GM12892 (cell line): Measurements from ENCODE around the gene ZFYVE28.

ENCODE experiments used
- POLR2A ChIP-seq: IDR thresholded peaks from 2 replicates; pipeline ENCODE4 v1.6.1; 2011; ENCODE audit warnings: low read depth, low read length, control low read depth
- TAF1 ChIP-seq: IDR thresholded peaks from 2 replicates; pipeline ENCODE4 v1.6.1; 2011; ENCODE audit warnings: low read depth, mild to moderate bottlenecking, control low read depth, low read length, borderline replicate concordance

DNA sequence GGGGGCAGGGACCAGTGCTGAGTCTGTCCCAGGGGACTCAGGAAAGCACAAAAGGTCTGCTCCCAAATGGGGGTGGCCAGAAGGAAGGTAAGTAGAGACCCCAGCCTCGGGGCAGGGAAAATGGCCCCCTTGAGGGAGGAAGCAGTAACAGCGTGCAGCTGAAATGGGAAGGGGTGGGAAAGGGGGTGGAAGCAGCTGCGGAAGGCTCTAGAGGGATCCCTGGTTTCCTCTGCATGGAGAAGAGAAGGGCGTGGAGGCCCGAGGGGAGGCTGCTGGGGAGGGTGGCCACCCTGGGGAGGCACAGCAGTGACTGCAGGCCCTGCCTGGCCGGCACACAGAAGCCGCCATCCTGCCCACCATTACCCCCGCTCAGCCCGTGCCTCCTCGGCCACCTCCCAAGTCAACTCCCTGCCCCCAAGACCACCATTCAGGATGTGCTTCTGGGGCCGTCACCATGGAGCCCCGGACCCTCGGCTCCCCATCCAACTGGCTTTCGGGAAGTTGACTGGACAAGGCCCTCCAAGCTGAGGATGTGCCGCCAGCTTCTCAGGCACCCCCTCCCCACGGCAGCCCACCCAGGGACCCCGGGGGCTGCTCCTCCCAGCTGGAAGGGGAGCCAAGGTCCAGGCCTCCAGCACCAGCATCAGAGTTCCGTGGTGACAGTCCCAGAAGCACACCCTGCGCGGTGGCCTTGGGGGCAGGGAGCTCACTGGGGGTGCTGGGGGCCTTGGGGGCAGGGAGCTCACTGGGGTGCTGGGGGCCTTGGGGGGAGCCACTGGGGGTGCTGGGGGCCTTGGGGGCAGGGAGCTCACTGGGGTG lies 23.9 kb upstream of the ZFYVE28 start:
- TF ChIP-seq POLR2A = no peak
- no peak for TF ChIP-seq TAF1
